ENCODE measurements around the gene MAD1L1. TPM values are rescaled to one million over a fixed set of nuclear protein-coding genes. Genes with fewer than 3 reads are reported as not detected.

Gene MAD1L1
- total RNA-seq, 2 experiments from 2014 or later, result 58.3 to 65.3 TPM

DNA sequence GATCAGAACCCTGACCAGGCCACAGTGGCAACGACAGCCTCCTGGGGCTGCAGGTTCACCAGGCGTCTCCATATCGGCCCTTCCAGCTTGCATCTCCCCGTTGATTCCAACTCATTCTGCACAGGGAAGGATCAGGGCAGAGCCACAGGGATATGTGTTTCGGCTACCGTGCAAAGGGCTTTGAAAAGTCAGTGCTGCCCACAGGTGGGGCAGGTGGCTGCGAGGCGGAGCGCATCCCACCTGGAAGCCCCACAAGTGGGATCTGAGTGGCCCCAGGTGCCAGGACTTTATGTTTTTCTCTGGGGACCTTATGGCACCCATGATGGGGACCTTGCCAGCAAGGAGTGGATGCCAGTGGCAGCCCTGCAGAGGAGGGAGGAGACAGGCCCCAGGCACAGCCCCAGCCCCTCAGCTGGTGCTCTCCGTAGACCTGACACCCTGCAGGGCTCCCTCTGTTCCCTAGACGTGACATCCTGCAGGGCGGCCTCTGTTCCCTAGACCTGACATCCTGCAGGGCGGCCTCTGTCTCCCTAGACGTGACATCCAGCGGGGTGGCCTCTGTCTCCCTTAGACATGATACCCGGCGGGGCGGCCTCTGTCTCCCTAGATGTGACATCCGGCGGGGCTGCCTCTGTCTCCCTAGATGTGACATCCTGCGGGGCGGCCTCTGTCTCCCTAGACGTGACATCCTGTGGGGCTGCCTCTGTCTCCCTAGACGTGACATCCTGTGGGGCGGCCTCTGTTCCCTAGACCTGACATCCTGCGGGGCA is 373.3 kb downstream of the MAD1L1 start:
- H3K4me1 ChIP-seq (ENCODE audit: insufficient read depth, low read length, poor library complexity, severe bottlenecking), result peaks cover 13% of the 10 kb centered on the region
- H4K20me1 ChIP-seq (ENCODE audit: insufficient read depth, low read length), result no peaks in the 10 kb centered on the region
- H3K9me2 ChIP-seq (ENCODE audit: insufficient read depth, low read length), result no peaks in the 10 kb centered on the region
- BruUV-seq (replicated peaks), result no TSS peak
- no peaks in the 10 kb centered on the region for H3K79me2 ChIP-seq (ENCODE audit: insufficient read depth, low read depth, low read length)
- H3K4me2 ChIP-seq (ENCODE audit: low read length), result no peak overlapping the region
- intact Hi-C loops (cut with micrococcal nuclease; ENCODE audit: unreplicated experiment), result no loop called here
- DNase-seq (ENCODE audit: low spot score), result no peak
- no peaks in the 10 kb centered on the region for H3K36me3 ChIP-seq (ENCODE audit: insufficient read depth, low read length)
- no peaks in the 10 kb centered on the region for H3K9me3 ChIP-seq (ENCODE audit: low read length)
- no peak overlapping the region for H3K27ac ChIP-seq (ENCODE audit: low read depth, low read length, poor library complexity, severe bottlenecking)
- H2AFZ ChIP-seq (ENCODE audit: low read length), result no peak overlapping the region
- ChIA-PET CTCF (ENCODE audit: unreplicated experiment) (no interaction called here), POLR2A (no interaction called here)
- TF ChIP-seq, protein P1, sequence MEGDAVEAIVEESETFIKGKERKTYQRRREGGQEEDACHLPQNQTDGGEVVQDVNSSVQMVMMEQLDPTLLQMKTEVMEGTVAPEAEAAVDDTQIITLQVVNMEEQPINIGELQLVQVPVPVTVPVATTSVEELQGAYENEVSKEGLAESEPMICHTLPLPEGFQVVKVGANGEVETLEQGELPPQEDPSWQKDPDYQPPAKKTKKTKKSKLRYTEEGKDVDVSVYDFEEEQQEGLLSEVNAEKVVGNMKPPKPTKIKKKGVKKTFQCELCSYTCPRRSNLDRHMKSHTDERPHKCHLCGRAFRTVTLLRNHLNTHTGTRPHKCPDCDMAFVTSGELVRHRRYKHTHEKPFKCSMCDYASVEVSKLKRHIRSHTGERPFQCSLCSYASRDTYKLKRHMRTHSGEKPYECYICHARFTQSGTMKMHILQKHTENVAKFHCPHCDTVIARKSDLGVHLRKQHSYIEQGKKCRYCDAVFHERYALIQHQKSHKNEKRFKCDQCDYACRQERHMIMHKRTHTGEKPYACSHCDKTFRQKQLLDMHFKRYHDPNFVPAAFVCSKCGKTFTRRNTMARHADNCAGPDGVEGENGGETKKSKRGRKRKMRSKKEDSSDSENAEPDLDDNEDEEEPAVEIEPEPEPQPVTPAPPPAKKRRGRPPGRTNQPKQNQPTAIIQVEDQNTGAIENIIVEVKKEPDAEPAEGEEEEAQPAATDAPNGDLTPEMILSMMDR (conservative IDR thresholded peaks at IDR 0.05; ENCODE audit: low read length), result no peak
- no peak for TF ChIP-seq EZH2phosphoT487 (IDR thresholded peaks at IDR 0.05; ENCODE audit: borderline replicate concordance, low read depth, low read length)
- H3K4me3 ChIP-seq (ENCODE audit: low read depth, low read length, poor library complexity, severe bottlenecking), result no peak overlapping the region

DNA sequence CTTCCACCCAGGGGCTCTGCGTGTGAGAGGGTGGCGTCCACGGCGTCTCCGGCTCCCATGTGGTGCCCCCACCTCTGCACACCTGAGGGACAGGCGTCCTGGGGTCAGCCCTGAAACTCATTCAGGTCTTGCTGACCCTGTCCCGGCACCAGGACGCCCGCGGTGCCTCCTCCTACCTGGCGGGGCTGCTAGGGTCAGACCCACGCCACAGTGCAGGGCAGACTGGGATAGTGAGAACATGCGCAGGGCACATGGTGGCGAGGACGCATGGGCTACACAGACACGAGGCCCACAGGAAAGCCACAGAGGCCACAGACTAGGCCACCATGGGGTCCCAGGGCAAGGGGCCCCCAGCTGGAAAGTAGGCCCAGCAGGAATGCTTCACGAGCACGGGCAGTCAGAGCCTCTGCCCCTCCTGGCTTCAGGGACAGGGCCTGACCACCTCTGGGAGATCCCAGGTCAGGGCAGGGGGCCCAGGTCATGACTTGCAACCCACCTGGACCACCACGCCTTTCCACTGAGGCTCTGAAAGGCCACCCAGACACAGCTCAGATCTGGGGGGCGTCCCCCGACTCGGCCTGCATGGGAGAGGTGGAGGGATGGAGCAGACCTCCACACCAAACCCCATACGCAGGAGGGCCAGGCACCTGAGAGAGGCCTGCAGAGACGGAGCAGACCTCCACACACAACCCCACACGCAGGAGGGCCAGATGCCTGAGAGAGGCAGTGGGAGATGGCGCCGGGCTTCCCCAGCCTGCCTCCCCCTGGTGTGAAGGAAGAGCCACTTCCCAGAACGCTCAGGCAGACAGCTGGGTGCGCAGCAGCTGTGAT is 374.1 kb downstream of the MAD1L1 start:
- H3K9me3 ChIP-seq (ENCODE audit: low read length), result no peaks in the 10 kb centered on the region
- H3K4me1 ChIP-seq (ENCODE audit: insufficient read depth, low read length, poor library complexity, severe bottlenecking), result peaks cover 13% of the 10 kb centered on the region
- H3K36me3 ChIP-seq (ENCODE audit: insufficient read depth, low read length), result no peaks in the 10 kb centered on the region
- intact Hi-C loops (cut with micrococcal nuclease; ENCODE audit: unreplicated experiment), result no loop called here
- no peaks in the 10 kb centered on the region for H3K79me2 ChIP-seq (ENCODE audit: insufficient read depth, low read depth, low read length)
- POLR2A ChIA-PET, result no interaction called here
- H3K4me3 ChIP-seq (ENCODE audit: low read depth, low read length, poor library complexity, severe bottlenecking), result no peak overlapping the region
- CTCF ChIA-PET (ENCODE audit: unreplicated experiment), result no interaction called here
- H2AFZ ChIP-seq (ENCODE audit: low read length), result no peak overlapping the region
- DNase-seq (ENCODE audit: low spot score), result no peak
- no peaks in the 10 kb centered on the region for H4K20me1 ChIP-seq (ENCODE audit: insufficient read depth, low read length)
- TF ChIP-seq EZH2phosphoT487 (IDR thresholded peaks at IDR 0.05; ENCODE audit: borderline replicate concordance, low read depth, low read length), result no peak
- TF ChIP-seq, protein P1 (conservative IDR thresholded peaks at IDR 0.05; ENCODE audit: low read length), result no peak
- H3K9me2 ChIP-seq (ENCODE audit: insufficient read depth, low read length), result no peaks in the 10 kb centered on the region
- no TSS peak for BruUV-seq (replicated peaks)
- no peak overlapping the region for H3K27ac ChIP-seq (ENCODE audit: low read depth, low read length, poor library complexity, severe bottlenecking)
- H3K4me2 ChIP-seq (ENCODE audit: low read length), result no peak overlapping the region

All from OCI-LY7 (cell line).